NCI-H345 treated with DMSO at 0.1 percent for 48 hours (cell line): Measurements from ENCODE around the gene TCEAL9.
"Not testable (repeated sequence)": the region's sequence is repeated elsewhere in the genome, so short reads cannot be mapped to it uniquely, and the experiment has no call there.

Experiments
- DNase-seq: peaks from one replicate; lab custom pipeline; 2025; ENCODE audit not compliant: unreplicated experiment; lab: John Stamatoyannopoulos, UW

TCEAL9 gene, protein sequence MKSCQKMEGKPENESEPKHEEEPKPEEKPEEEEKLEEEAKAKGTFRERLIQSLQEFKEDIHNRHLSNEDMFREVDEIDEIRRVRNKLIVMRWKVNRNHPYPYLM

DNA sequence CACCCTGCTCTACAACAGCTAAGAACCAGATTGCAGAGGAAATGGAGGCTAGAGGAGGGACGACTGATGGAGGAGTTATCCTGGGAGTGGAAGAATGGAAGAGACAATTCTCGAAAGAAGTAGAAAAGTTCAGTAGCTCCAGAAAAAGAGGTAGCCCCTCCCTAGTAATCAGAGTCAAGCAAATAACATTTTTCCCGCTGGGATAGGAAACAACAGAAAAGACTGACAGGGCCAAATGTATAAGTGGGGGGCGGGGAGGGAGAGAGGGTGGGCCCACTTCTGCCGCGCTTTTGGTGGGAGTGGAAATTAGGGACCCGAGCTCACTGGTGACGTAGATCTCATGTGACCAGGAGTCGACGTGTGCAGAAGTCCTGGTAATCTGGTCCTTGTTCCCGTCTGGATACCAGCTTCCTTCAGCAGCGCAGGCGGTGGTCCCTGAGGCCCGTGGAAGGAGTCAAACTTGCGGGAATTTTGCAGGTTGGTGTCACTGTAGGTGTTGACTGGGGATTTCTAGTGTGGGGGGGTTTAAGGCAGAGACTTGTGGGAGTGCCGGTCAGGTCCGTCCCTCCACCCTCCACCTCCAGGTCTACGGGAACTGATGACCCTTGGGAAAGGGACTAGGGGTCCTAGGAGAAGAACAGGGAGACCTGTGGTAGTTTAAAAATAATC lies at the start of gene TCEAL9:
Gene TCEAL9 (plus strand): TSS at position 377 of the 669 bp plus-strand sequence. CDS start 1,179 bp downstream, outside the sequence.
- peak; percentile 57 for DNase-seq

DNA sequence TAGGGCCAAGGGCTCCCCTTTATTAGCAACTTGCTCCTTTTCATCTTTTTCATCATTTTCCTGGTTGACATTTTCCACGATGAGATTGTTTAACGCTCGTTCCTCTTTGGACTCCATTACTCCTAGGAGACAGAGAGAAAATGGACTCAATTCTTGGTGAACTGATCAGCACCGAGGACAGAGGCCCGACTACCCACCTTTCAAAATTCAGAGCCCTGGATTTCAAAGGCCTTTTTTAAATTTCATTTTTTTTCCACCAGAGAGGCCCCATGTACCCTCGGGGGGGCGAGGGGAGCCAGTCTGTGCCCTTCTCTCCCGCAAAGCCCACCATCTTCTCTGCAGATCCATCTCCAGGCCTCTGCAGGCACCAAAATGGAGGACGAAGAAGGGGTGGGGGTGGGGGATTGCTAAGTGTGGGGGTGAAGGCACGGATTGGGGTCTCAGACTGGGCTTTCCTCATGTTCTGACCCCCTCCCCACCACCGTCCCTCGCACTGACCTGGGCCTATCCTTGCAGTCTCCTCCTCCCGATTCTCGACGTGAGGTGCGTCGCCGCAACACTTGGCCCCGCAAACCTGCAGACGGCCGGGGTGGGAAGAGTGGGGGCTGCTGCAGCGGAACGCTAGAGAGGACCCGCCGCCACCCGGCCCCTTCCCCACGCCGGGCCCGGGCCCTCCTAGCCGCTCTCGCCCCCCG lies 46.3 kb upstream of the TCEAL9 start:
- no peak for DNase-seq

DNA sequence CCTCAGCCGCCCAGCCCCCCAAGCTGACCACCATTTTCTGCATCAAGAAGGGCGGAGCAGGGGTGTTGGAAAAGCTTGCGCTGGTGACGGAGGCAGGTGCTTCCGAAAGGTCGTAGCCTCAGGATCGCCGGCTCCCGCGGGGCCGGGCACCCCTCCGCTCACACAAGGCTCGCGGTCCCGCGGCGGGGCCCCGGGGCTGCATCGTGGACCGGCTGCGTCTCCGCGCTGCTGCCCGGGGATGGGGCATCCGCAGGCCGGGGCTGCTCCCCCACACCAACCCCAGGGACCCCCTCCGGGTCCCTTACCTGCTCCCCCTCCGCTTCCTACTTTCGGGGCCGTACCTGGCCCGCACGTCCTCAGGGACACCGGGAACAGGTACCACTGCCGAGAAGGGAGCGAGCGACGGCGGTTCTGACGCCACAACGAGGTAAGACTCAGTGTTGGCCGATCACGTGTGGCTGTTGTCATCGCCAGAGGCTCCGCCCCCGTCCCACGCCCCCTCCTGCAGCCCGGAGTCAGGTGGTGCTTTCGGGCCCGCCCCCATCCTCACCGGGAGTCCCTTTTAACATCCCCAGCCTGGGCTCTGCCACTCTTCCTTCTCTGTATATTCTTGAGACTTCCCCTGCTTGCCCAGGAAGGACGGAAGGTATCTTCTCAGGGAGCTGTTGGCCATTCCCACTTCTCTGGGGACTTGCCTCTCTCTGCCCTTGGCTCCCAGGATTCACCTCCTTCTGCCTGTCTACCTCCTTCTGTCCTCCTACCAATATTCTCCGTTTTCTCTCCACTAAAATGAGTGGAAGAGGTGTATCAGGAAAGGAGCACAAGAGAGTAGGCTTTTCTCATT lies 45.5 kb upstream of the TCEAL9 start, which contains the start of gene BEX2:
Gene BEX2 (minus strand): TSS at position 436 of the 844 bp plus-strand sequence. CDS start 1,014 bp downstream, outside the sequence.
- DNase-seq: peak; percentile 34

DNA sequence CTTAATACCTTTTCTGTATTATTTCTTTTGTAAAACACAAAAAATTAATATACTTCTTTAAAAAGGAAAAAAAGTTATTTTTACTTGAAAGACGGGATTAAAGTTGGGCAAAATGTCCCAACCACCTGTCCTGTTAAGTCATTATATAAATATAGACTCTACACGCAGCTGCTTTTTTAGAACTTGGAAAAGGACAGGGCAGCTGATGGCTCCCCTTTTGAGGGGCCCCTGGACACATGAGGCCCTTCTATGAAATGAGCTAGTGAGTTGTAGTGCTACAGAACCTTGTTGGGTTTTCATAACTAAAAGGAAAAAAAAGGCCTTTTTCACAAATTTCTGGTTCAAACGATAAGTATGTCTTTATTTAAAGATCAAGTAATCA lies 44.9 kb upstream of the TCEAL9 start:
- no peak for DNase-seq

DNA sequence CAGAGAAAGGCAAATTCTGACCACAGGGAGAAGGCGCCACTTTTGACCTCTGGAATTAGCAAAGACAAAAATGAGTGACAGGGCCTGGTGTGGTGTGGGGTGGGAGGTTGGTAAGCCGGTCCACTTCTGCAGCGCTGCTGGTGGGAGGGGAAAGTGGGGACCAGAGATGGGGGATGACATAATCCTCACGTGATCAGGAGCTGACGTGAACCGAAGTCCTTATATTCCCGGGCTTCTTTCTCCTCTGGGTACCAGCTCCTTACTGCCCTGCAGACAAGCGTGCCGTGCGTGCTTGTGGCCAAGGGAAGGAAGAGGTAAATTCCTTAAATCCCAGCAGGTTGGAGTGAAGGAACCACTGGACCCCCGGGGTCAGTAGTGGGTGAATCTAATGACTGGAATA lies 26.3 kb upstream of the TCEAL9 start, which contains the start of gene TCEAL7:
Gene TCEAL7 (plus strand): TSS at position 249 of the 400 bp plus-strand sequence. CDS start 1,165 bp downstream, outside the sequence.
- DNase-seq: no peak

DNA sequence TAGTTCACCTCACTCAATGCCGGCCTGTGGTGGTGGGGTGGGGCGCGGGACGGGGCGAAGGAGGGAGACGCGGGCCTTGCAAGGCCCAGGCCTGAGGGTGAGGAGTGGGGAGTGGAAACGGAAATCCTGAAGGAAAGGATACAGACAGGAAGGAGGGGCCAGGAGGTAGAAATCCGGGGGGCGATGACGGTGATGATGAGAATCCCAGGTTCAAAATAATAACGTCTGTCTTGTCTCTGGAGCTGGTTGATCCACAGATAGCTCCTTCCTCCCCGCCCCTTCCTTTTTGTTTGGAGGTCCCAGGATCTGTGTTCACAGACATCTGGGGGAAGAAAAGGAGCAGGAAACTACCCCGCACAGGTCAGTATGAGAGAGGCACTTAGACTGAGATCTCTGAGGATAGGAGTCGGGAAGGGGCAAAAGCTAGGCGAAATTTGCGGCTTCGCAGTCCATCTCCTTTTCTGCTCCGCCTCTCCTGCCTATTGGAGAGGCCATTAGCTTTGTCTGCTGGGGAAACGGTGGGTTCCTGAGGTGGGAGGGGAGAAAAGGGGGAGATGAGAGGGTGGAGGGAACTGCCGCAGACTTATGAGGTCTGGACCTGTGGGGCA lies 25.5 kb upstream of the TCEAL9 start:
- DNase-seq: no peak

DNA sequence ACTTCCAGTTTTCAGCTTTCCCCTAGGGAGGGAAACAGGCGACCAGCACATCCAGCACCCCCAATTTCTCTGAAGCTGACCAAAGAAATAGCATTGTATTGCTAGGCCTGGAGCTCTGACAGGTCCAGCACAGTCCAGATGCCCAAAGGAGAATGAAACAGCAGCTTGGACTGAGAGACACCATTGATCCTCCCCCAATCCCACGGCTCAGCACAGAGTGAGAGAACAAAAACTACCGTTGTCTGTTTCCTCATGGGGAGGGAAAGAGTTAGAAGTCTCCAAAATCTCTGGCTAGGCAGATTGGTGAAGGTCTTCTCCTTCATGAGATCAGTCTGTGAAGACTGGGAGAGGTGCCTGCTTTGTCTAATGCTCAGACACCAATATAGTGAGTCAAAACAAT lies 17.6 kb upstream of the TCEAL9 start:
- DNase-seq: no peak

DNA sequence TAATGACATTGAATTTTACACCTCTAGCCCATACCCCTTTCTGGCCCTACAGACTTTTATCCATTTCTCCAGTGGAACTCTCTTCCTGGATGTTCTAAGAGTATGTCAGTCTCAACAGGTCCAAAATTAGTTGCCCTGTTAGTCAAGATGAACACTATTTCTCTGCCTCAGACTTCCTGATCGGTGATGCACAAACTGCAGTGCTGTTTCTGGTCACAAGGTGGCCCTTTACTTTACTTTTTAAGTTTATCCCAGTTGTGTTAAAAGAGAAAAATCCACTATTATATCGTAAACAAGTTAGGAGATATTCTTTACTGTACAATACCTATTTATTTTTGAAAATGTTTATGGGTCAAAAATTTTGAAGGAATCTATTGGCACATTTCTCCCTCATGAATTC lies 13.2 kb upstream of the TCEAL9 start:
- DNase-seq: peak; percentile 6

DNA sequence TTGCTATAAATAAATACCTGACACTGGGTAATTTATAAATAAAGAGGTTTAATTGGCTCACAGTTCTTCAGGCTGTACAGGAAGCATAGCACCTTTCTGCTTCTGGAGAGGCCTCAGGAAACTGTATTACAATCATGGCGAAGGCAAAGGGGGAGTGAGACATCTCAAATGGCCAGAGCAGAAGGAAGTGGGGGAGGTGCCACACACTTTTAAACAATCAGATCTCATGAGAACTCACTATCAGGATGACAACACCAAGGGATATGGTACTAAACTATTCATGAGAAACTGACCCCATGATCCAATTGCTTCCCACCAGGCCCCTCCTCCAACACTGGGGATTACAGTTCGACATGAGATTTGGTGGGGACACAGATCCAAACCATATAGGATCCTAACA lies 11.7 kb upstream of the TCEAL9 start:
- DNase-seq: no peak

DNA sequence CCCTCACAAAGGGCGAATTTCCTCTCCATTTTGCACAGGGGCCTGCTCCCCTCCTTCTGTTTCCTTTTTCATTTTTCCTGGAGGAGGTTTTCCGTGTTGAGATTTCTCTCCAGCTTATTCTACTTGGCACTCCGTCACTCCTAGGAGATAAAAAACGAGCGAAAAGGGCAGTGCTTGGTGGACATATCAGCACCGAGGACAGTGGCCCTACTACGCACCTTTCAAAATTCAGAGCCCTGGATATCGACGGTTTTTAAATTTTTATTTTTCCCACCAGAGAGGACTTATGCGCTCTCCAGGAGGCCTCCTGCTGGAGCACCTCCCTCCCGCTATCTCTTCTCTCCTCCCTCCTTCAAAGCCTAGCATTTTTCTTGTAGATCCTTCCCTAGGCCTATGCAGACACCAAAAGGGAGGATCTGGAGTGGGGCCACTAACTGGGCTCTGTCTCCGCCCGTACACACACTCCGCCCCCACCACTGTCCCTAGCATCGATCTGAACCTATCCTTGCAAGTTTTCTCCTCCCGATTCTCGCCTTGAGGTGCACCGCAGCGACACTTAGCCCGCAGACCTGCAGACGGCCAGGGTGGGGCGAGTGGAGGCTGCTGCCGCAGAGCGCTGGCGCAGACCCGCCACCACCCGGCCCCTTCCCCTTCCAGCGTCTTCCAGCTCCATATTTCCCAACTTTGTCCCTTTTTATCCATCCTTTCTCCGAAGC lies 8.5 kb upstream of the TCEAL9 start:
- no peak for DNase-seq

DNA sequence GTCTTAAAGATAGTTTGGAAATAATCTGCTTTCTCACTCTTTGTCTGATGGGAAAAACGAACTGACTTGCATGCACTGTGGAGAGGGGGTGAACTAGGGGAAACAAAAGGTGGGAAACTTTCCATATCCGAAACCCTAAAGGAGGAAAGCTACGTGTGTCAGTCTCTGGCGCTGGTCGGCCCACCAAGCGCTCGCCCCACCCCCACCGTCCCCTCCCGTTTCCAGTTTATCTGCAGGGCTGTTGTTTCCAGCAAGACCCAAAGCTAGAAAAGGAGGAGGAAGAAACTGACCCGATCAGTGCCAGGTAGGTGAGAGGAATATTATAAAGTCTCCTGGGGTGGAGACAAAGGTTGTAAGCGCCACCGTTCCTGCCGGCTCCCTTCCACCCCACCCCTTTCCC lies 552 bp downstream of the TCEAL9 start:
- peak; percentile 16 for DNase-seq

DNA sequence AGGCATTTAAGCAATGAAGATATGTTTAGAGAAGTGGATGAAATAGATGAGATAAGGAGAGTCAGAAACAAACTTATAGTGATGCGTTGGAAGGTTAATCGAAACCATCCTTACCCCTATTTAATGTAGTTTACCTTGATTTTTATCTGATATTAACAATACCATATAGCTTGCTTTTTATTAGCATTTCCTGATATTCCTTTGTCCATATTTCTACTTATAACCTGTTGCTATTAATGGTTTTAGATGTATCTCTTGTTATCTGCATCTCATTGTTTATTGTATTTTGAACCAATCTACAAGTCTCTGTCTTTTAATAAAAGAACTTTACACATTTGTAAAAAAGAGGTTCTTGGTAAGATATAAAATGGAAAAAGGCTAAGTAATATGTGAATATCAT lies 1.6 kb downstream of the TCEAL9 start:
- DNase-seq: no peak

DNA sequence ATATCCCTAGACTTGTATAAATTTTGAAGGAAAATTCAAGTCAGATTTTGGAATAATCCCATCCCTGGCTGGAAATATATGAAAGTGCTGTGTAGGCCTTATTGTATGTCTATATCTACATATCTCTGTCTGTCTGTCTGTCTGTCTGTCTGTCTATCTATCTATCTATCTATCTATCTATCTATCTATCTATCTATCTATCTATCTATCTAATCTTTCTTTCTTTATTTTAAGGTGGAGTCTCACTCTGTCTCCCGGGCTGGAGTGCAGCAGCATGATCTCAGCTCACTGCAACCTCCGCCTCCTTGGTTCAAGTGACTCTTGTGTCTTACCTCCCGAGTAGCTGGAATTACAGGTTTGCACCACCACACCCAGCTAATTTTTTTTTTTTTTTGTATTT lies 3.3 kb downstream of the TCEAL9 start:
- not testable (repeated sequence) for DNase-seq

DNA sequence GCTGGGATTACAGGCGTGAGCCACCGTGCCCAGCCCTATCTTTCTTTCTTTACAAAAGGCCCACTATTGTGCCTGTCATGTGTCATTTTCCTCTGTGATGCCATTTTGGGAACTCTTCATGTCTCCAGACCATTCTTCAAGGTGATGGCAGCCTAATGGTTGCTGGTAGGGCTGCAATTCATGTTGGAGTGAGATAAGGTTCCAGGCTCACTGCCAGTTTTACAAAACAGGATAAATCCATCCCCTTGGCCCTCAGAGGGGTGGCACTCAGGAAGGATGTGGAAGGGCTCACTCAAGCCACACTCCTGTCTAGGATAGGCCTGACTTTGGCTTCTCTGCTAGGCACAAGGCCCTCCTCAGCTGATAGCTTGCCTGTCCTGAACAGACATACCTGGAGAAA lies 3.8 kb downstream of the TCEAL9 start:
- DNase-seq: no peak

DNA sequence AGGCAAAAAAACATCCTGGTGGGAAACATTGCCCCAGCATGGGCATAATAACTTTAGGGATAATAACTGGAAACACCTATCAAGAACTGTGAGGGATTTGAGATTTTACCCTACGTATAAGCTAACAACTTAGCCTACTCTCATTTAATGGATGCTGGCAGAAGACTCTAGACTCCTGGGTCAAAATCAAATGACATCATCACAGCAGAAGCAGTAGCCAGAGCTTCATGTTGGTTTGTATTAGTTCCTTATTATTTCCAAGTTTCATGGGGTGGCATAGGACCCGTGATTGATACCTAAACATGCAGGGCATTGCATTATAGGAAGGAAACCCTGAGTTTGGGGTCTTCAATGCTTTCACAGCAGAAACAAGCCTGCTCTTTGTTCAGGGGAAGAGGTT lies 4.6 kb downstream of the TCEAL9 start:
- DNase-seq: no peak

DNA sequence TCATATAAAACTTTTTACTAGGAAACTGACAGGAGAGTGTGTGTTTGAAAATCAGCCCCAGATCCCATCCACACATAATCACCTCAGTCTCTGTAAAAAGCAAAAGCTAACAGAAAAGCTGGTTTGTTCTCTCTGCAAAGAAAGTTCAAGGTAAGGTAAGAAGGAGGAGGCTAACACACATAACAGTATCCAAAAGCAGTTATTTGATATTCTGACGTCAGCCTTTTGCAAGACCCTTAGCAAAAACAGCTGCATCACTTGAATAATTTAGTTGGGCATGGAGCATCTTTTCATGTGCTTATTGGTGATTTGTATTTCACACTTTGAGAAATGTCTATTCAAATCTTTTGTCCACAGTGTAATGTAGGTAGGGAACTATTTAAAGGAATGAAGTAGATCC lies 5.5 kb downstream of the TCEAL9 start:
- DNase-seq: no peak

DNA sequence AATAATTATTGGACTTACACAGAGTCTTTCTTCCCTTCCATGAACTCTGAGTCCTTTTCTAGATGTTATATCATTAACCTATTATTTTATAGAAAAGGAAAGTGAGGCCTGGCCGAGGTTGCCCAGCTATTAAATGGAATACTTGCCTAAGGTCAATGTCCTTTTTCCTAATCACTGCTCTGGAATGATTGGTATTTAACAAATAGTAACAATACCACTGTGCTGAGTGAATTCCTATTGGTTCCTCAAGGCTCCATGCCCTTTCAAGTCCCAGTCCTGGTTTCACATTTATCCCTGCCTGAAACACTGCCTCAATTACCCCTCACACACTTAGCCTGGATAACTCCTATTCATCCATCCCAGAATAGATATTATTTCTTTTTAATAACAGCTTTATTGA lies 6.2 kb downstream of the TCEAL9 start:
- no peak for DNase-seq

DNA sequence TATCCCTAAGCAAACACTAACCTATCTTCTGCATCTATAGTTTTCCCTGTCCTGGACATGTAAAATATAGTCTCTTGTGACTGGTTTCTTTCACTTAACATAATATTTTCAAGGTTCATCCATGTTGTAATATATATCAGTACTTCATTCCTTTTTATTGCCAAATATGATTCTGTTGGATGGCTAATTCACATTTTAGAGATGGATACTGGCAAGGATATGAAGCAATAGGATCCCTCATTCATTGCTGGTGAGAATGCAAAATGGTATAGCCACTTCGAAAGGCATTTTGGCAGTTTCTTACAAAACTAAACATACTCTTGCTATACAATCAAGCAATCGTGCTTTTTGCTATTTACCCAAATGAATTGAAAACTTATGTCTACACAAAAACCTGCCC lies 6.7 kb downstream of the TCEAL9 start:
- DNase-seq: no peak

DNA sequence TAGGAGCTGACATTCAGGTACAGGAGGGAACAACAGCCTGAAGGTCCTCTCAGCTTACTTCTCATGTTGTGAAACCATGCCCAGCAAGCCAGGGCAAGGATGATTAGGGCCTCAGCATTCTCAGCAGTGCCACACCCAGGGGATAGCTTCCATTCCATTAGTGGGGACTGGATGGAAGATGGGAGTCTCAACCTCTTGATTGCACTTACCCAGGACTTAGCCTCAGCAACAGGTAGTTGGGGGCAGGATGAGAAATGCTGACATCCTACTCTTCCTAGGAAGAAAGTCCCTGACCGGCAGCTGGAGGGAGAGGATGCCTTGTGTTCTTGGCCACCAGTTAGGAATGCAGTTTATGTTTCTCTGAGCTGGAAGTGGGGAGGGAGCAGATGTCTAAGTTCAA lies 11.2 kb downstream of the TCEAL9 start:
- no peak for DNase-seq

DNA sequence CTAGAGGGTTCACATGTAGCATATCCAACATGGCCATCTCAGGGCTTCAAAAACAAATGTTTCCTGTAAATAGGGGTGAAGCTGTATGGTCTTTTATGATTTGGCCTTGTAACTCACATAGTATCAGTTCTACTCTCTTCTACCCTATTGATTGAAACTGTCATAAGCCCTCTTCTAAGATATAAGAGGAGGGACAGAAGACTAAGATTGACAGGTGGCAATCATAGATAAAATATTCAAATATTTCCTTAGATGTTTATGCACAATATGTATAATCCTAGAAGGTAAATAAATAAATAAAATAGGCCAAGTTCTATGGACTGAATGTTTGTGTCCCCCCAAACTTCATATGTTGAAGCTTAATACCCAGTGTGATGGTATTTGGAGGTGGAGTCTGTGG lies 13.2 kb downstream of the TCEAL9 start:
- DNase-seq: no peak
